HuH-7 (cell line): ENCODE measurements around the gene LEMD2.

Experiments used
- DNase-seq: peaks from one replicate; pipeline ENCODE4 v3.0.0; 2011; ENCODE audit warnings: low spot score

Gene LEMD2

DNA sequence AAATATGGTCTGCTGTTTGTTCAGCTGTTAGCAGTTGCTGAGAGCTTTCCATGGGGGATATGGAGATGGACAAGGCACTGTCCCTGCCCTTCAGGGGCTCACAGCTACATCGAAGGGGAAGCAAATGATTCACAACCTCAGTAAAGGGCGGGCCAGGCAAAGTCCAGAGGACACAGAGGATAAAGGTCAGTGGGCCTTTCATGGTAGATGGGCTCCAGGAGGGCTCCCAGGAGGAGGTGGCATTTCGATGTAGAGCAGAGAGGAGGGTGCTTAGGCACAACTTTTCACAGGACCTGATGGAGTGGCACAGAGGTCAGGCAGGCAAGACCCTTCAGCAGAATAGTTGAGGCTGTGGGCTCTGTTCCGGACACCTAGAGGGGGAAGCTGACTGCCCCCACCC lies 30.1 kb upstream of the LEMD2 start:
- no peak for DNase-seq

DNA sequence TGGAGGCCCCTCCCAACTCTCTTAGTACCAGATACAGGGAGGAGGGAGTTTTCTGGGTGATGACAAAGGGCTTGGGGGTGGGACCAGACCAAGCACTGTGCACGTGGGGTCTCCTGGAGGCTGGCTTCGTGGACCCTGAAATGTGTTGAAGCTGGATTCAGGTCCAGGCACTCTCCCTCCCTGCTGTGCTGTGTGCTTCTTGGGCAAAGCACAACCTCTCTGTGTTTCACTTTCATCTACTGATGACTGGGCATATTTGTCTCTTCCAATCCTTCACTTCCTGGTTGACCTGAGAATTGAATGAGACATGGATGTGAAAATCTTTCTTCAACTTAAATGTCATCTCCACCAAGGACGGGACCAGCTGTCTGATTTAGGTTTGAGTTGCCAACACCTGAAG lies 29.4 kb upstream of the LEMD2 start:
- DNase-seq: no peak

DNA sequence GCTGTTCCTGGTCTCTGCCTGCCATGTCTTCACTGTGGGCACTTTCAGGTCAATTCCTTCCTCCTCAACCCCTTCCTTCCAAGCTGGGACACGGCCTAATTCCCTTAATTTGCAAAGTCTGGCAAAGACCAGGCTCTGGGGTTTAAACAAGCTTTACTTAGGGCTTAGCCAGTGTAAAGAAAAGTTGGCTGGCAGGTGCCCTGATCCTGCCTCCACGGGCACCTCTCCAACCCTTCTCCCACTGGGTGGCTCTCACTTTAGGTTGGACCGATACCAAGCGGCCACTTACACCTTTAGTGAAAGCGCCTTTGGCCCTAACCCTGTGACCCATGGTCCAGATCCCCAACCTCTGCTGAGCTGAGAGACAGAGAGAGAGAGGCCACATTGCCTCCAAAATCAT lies 28.6 kb upstream of the LEMD2 start:
- no peak for DNase-seq

DNA sequence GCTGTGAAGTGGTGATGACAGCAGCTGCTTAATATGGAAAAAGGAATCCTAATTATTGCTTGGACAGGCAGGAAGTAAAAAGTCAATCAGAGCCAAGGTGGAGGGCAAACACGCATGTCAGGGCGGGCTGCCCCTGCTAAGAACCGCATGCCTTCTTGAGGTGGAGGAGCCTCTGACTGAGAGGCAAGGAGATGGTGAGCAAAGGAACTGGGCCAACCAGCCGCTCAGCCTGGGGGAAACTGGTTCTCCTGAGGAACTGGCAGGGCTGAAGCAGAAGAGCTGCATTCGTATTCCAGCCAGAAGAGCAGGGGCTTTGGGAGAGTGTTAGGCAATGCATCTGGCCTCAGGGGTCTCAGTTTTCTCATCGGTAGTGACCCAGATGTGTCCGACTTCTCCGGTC lies 28.0 kb upstream of the LEMD2 start:
- no peak for DNase-seq

DNA sequence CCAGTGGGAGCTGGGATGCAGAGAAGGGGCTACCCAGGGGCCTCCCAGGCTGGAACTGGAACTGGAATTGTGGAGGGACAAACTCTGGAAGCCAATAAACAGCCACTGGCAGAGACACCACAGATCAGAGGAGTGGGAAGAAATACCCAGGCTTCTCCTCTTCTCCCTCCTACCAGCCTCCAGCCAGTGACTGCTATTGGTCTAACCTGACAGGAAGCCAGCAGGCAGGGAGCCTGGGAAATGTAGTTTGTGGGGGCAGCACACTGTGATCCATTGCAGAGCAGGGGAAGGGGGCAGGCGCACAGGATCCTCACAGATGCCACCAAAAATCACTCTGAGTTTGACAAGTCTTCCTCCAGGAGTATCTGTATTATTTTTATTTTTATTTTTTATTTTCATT lies 26.9 kb upstream of the LEMD2 start:
- DNase-seq: no peak

DNA sequence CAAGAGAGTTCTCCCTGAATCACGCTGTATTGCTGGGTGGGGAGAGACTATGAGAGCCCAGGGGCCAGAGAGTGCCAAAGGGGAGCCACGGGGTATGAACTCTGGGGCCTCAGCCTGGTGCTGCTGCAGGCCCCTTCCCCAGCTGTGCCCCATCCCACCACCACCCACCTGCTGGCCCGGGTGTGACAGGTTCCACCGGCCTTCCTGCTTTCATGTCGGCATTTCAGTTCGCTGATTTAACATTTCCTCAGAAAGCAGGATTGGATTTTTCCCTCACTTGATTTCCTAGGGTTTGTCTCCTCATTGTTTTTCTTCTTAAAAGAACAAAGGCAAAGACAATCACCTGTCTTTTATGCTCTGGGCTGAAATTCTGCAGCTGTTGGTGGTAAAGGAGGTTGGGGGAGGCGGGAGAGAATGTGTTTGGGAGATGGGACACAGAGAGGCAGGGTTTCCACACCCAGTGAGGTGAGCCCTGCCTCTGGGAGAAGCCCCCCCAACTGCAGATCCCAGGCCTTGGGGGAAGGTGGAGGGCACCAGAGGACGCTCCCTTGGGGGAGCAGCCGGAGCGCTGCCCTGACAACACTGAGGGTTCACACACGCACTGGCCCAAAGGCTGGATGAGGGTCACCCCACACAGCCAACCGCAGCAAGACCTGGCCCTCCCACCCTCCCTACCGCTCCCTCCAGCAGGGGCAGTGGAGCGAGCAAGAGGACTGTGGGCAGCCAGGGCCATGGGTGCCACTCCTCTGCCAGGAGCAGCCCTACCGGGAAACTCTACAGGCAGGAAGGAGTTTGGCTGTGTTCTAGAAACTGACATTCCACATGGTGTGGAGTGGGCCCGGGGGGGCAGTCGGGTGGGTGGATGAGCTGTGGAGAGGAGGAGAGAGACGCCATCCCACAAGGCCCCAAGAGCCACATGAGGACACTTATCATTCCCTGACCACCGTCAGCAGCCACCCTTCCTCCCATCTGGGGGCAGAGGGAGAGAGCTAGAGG lies 25.4 kb upstream of the LEMD2 start:
- no peak for DNase-seq

DNA sequence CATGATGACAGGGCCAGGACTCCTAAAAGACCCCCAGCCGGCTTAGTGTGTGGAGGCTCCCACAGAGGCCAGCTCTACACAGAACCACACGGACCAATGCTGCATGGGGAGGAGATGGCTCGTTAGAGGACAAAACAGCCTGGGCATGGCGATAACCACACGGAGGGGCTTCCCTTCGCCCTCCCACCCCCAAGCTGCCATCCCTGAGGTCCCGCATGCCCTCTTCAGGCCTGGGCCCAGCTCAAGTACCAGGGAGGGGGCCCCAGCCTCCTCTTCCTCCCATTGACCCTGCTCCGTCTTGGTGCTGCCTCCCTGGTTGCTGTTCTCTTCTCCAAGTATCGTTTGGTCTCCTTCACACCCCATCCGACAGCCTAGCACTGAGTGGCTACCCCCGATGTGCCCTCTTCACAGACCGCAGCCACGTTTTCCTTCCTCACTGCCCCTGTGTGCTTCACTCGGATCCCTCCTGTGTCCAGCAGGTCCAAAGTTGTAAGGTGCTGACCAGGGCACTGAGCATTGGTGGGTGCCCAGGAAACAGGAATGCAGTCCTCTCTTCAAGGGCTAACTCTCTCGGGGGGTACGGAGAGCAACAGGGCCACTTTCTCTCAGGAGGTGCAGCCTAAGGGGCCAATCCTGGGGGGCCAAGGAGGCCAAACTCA lies 24.4 kb upstream of the LEMD2 start:
- DNase-seq: no peak

DNA sequence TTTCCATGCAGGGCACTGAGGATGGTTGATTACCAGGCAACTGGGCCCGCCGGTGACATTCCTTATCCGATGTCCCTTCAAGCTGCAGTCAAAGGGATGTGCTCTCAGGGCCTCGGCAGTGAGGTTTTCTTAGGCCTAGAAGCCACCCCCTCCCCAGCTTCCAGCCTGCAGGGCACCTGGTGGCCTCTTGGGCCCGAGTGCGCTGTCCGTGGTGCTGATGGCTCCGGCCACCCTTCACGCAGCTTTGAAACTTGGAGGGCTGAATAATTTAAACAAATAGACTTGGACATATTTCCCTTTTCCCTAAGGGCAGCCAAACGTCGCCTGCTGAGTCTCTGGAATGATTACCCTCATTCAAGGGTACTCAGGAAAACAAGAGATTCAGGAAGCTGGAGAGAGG lies 23.7 kb upstream of the LEMD2 start:
- peak; percentile 71 for DNase-seq

DNA sequence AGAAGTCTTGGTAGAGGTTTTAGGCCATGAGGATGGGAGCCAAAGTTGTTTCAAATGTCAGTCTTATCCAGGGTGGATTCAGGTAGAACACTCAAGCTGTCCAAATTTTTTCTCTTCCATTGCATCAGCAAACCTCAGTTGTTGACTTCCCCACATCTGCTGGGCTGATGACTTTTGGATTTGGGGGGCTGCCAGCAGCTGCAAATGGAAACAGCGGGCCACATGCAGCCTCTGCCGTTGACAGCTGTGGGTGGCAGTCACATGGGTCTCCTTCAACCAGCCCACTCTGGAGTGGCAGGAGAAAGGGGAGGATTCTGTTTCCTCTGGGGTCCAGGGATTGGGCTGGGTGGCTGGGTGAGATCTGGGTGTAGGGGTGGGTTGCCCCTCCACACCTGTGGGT lies 20.7 kb upstream of the LEMD2 start:
- no peak for DNase-seq

DNA sequence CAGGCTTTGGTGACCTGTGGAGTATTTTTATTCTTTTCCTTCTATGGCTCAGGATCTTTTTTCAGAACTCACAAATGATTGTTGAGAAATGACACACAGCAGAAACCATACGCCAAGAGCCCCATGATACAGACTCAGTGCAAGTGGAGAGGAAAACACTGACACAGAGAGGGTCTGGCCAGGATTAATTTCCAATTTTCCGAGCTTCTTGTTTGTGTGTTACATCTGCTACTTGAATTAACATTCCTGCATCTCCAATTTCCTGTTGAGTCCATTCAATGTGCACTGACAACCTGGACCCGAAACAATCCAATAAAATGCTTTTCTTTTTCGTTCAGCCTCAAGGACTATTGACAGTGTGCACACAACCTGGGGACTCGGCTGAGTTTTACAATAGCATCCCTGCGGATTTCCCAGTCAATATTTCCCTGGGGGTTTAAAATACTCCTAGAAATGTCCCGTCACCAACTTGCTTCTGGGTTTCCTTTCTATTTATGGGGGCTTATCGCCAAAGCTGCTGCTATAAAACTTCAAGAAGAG lies 19.8 kb upstream of the LEMD2 start:
- DNase-seq: no peak

DNA sequence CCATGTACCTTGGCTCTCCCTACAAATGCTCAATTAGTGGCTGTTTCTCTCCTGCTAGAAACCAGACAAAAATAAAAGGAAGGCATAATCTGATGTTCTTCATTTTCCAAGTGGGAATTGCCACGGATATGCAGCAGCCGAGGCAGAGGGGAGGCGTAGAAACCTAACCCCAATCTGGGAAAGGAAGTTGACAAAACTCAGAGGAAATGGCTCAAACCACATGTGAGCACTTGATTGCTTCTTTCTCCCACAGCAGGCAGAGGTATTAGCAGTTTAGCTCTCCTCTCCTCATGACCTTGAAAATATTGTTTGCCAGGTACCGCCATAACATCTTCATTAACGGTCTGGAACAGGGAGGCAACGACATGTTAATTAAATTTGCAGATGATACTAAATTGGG lies 18.7 kb upstream of the LEMD2 start:
- no peak for DNase-seq

DNA sequence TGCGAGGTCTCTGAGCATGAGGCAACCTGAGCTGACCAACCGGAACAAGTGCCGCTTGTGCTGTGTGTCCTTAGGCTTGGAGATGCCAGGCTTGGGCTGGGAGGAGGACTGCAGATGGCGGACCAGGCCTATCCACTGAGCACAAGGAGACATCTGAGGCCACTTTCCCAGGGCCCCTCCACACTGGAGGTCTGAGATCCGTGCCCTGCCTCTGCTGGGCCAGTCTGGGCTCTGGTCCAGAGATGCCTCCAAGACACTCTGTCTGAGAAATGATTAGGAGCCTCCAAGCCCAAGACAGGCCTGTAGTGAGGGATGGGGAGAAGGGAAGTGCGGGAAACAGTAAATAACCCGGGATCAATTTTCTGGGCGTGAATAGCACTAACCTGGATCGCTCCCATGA lies 17.9 kb upstream of the LEMD2 start:
- DNase-seq: no peak

DNA sequence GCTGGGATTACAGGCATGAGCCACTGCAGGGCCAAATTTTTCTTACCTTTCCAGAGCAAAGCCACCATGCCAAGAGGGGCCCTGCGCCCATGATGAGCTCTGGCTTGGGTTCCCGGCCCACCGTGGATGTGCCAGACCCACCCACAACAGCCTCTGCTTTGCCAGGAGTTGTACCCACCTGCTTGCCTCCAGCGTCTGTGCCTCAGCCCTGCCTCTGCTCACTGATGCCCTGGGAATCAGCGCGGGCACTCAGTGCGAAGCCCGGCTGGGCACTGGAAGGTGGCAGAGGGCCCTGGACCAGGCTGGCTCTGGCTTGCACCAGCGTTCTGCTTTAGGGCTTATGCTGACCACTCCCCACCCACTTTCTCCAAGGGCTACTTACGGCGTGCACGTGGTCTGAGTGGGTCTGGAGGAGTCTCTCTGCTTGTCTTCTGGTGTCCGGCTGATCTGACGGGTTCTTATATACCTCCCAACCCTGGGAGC lies 14.7 kb upstream of the LEMD2 start, which contains the start of gene MLN:
MLN (minus strand) TSS at position 433 of the 483 bp plus-strand sequence. CDS start 2,840 bp downstream, outside the sequence.
- DNase-seq: no peak

DNA sequence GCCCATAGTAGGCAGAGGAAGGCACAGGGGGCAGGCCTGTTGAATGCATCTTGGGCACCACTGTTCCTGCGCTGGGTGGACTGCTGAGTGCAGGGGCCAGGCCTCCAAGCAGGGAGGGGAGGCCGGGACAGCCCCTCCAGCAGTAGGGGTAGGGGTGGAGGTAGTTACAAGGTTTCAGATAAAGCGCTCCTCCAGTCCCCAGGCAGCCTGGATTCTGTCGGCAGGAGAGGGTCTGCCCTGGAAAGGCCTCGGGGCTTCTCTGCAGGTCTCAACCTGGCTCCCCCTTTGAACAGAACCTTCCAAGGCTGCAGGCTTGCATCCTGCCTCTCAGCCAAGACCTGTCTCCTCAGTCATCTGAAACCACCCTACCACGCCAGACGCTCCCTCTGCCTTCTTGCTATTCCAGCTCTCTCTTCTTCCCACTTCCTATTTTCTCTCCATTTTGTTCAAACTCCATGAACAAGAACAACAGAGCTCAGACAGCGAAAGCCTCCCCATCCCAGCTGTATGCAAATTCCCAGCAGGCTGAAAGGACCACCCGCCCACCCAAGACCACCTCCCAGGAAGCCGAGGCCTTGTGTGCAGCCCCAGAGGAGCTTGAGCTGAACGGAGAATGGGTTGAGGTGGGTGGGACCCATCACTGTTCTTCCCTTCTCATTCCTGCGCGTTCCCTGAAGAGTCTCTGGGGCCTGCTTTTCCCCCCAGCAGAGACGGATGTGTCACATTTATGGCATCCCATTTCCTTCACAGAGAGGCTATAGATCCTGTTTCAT lies 13.4 kb upstream of the LEMD2 start:
- DNase-seq: no peak

DNA sequence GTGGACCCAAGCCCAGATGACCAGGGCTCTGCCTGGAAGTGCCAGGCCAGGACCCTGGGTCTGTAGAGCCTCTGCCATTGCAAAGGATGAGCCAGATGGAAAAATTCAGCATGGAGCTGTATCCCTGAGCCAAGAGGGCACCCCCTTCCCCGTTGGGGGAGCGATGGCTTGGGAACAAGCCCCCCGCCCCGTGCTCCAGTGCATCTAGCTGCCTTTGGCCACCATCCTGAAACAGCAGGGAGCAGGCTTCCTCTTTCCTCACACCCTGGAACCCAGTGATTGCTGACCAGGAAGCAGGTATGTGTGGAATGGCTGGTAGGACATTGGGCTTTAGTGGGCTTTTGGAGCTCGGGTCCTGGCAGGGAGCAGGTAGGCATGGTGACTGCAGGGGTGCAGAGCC lies 12.7 kb upstream of the LEMD2 start:
- no peak for DNase-seq

DNA sequence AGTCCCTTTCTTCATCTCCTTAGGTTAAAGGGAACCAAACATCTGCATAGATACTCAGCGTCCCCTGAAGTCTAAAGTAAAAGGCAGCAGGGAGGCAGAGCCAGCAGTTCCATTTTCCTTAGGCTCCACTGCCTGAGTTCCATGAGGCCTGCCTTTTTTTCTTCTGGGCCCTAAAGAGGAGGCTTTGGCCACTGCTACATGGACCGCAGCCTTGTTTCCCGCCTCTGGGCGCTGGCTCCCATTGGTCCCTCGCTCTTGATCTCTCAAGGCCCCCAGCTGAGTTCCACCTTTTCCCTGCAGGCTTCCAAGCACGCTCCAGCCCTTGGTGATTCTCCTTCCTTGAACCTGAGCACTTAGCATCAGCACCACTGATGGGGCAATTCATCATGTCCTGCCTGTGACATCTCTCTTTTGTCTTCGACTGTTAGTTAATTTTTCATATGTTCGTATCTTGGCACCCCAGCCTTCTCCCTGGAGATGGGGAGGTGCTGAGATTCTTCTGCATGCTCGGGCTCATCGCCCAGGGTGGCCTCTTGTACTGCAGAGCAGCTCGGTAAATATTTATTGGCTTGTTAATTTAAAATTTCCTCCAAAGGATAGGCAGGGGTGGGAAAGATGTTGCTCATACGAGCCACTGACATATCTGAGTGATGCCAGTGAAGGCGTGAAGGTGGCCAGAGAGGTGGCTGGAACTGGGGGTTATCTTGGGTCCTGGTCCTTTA lies 11.5 kb upstream of the LEMD2 start:
- DNase-seq: no peak

DNA sequence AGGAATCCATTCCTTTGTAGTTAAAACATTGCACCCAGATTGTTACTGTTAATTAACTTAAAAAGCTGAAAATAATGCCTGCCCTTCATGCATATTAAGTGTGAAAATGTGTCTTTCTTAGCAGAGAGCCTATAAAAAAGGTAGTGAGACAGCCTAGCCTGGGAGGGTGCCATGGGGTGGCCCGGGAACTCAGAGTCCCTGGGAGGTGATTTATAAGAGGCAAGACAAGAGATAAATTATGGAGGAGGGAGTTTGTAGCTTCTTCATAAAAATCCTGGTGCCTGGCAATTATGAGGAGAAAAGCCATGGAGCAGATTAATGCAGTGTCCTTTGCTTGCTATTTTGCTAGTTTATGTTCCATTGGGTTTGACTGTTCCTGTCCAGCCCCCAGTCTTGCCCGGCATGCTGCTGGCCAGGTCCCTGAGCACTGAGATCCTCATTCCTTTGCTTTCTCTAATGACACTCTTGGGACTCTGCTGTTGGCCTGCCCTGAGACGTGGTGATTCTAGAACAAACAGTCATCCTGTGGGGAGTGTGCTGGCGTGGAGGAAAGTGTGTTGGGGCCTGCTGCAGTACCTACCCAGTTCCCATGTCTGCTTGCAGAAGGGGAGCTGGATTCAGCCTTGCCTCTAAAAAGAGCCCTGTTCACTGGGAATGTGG lies 10.7 kb upstream of the LEMD2 start:
- no peak for DNase-seq

DNA sequence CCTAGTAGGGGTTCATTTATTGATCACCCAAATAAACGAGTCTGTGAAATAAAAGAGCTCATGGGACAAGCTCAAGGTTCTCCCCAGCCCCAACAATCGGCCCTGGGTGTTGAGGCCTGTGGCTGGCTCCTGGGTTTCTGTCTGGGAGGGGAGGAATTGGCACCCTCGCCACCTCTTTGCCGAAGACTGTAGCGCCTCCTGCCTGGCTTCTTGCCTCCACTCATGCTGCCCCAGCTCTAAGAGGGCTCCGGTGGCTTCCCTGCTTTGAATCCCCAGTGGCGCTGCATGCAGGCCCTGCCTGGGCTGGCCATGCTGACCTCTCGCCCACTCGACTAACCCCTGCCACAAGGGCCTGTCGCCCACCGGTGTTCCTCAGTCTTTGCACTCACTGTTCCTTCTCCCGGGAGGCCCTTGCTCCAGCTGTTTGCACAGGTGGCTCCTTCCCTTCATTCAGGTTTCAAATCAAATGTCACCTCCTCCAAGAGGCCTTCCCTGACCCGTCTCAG lies 9.5 kb upstream of the LEMD2 start:
- DNase-seq: no peak

DNA sequence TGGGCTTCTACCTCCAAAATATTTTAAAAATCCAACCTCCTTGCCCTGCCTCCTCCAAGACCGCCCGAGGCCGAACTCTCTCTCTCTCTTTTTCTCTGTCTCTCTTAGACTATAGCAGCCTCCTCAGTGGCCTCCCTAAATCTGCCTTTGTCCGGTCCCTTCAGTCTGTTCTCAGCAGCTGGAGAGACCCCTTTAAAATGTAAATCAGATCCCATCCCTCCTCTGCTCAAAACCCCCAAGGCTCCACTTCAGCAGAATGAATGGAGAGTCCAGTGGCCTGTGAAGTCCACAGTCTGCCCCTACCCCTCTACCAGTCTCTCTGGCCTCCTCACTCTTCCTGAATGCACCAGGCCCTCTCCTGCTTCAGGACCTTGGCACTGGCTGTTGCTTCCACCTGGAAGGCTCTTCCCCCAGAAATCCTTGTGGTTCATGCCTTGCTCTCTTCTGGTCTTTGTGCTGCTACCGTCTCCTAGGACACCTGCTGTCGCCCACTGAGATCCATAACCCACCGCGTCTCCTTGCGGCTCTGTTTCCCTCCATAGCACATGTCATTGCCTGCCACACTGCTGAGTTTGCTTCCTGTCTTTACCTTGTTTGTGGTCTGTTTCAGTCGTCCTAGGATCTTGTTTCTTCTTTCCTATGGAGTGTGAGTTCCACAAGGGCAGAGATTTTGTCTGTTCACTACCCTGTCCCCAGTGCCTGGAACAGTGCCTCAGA lies 8.9 kb upstream of the LEMD2 start:
- DNase-seq: no peak
